Measurements from ENCODE around the gene TBXAS1. TPM values are rescaled to one million over a fixed set of nuclear protein-coding genes. Genes with fewer than 3 reads are reported as not detected.

Gene TBXAS1
- total and polyA plus RNA-seq, 4 donors = 4.1 to 22.4 (median 12.2) TPM

GRCh38 chr7:140049339-140050024 is 220.4 kb downstream of the TBXAS1 start:
- Histone ChIP-seq H3K4me3 (ENCODE audit: low read depth in 1 of 3, low read length in 3 of 3) (no peak overlapping the region), H3K27me3 (ENCODE audit: control insufficient read depth in 4 of 4, insufficient read depth in 4 of 4, low read length in 3 of 4) (no peaks in the 10 kb centered on the region), H3K36me3 (ENCODE audit: control insufficient read depth in 4 of 4, insufficient read depth in 3 of 4, low read depth in 1 of 4, low read length in 3 of 4) (peaks cover 0 to under 1% (median 0%) of the 10 kb centered on the region in 4 donors), H3K9ac (ENCODE audit: low read depth in 1 of 2, low read length in 2 of 2) (no peak overlapping the region), H3K4me1 (ENCODE audit: control insufficient read depth in 4 of 4, insufficient read depth in 4 of 4, low read length in 3 of 4) (peaks cover 0 to 33% (median 25%) of the 10 kb centered on the region in 4 donors), H3K27ac (ENCODE audit: low read depth in 1 of 2, low read length in 2 of 2) (peak overlapping the region; percentile 11 to 67), H3K9me3 (ENCODE audit: control insufficient read depth in 4 of 4, low read length in 3 of 4) (no peaks in the 10 kb centered on the region)
- WGBS = 57% methylated on average over 5 of the region's 5 CpGs
- DNase-seq (ENCODE audit: low spot score) = no peak
- TF ChIP-seq SP1 (IDR thresholded peaks at IDR 0.05) = peak; percentile 98
- peak; percentile 94 for TF ChIP-seq NR2F2 (IDR thresholded peaks at IDR 0.05)
- no peak for TF ChIP-seq TAF1 (conservative IDR thresholded peaks at IDR 0.05)
- peak; percentile 75 to 86 for TF ChIP-seq JUND (IDR thresholded peaks at IDR 0.05)
- TF ChIP-seq RAD21 (IDR thresholded peaks at IDR 0.05) = peak; percentile 58 to 63
- peak; percentile 31 to 83 for TF ChIP-seq GABPA (IDR thresholded peaks at IDR 0.05 in 1 of 2, conservative IDR thresholded peaks at IDR 0.05 in 1 of 2)
- TF ChIP-seq YY1 (IDR thresholded peaks at IDR 0.05) = peak; percentile 86
- TF ChIP-seq CTCF (IDR thresholded peaks at IDR 0.05; ENCODE audit: low read depth, low read length, missing input control) = no peak
- TF ChIP-seq FOXA2 (IDR thresholded peaks at IDR 0.05) = peak; percentile 100
- TF ChIP-seq RXRA (IDR thresholded peaks at IDR 0.05) = peak; percentile 99
- TF ChIP-seq ATF3 (IDR thresholded peaks at IDR 0.05) = peak; percentile 59
- peak; percentile 87 for TF ChIP-seq REST (IDR thresholded peaks at IDR 0.05)
- TF ChIP-seq ZBTB33 (IDR thresholded peaks at IDR 0.05) = peak; percentile 91
- TF ChIP-seq HNF4A (conservative IDR thresholded peaks at IDR 0.05) = peak; percentile 97 to 98
- peak; percentile 99 for TF ChIP-seq FOXA1 (IDR thresholded peaks at IDR 0.05)
- peak; percentile 95 for TF ChIP-seq HNF4G (IDR thresholded peaks at IDR 0.05)
- peak; percentile 92 to 98 for TF ChIP-seq EGR1 (IDR thresholded peaks at IDR 0.05; ENCODE audit: low read depth in 2 of 2)
- peak; percentile 100 for TF ChIP-seq MAX (IDR thresholded peaks at IDR 0.05)

Measured in liver (tissue), 9 donors.